ENCODE data around the gene TESMIN.

Gene TESMIN

GRCh38 chr11:68759991-68760390 is 8.7 kb upstream of the TESMIN start:
- no peak for DNase-seq

DNA sequence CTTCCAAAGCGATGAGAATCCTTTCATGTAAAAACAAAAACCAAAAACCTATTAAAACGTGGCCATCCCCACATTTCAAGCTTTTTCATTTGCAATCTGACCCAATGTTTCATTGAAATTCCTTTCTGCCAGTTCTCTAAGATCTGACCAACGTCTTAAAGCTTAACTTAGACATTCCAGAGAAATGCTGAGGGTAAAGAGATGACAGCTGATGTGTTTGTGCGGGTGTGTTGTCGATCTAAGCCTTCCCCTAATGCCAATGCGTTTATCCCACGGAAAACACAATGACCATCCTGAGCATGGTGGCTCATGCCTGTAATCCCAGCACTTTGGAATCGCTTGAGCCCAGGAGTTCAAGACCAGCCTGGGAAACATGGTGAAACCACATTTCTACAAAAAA is 6.4 kb upstream of the TESMIN start:
- no peak for DNase-seq

DNA sequence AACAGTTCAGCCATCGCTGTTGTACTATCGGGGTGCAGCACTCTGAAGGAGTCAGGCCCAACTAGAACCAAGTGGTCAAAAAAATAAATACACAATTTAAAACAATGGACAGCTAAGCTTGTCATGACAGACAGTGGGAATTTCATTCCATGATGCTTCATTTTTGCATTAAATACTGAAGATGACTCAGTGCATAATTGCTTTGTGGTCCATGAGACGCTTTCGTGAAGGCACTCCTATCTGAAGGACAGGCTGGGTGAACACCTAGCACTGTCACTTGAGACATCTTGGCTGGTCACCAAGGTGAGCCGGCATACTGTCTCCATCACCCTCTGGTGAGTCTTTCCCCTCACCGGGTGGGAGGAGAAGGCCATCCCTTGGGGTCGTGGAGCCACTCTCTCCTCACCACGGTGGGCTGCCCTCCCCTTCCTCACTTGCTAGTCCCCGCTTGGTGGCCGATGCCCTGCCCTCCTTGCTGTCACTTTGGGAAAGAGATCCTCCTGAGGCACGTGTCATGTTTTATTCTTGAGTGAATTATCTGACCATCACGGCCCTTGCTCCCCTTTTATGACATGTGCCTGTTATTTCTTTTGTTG is 4.9 kb upstream of the TESMIN start:
- DNase-seq = no peak

- DNase-seq = no peak
Observed at GRCh38 chr11:68753300-68753699, 2.0 kb upstream of the TESMIN start.

GRCh38 chr11:68751004-68751325 is 355 bp downstream of the TESMIN start:
- no peak for DNase-seq

DNA sequence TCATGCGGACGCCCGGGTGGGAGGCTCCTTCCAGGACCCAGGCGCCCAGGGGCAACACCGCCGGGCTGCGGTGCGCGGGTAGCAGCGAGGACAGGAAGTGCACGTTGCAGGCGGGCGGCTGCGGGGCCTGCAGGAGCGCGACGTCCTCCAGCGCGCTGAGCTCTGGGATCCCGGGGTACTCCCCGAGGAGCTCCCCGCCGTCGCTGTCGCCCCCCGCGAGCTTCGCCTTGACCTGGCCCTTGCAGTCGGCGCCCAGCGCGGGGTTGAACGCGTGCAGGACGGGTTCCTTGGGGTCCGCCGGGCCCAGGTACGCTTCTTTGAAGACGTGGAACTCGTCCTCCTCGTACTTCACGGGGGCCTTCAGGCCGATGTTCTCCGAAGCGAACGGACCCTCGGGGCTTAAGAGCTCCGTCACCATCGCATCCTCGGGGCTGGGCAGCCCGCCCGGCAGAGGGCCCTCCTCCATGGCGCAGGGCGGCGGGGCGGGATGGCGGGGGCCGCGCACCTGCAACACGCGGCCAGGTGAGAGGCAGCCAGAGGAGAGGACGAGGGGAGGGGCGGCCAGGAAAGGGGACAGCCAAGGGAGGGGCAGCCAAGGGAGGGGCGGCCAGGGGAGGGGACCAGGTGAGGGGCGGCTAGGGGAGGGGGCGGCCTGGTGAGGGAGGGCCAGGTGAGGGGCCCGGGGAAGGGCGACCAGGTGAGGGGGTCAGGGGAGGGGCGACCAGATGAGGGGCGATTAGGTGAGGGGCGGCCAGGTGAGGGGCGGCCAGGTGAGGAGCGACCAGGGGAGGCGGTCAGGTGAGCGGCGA is 921 bp downstream of the TESMIN start:
- no peak for DNase-seq

DNA sequence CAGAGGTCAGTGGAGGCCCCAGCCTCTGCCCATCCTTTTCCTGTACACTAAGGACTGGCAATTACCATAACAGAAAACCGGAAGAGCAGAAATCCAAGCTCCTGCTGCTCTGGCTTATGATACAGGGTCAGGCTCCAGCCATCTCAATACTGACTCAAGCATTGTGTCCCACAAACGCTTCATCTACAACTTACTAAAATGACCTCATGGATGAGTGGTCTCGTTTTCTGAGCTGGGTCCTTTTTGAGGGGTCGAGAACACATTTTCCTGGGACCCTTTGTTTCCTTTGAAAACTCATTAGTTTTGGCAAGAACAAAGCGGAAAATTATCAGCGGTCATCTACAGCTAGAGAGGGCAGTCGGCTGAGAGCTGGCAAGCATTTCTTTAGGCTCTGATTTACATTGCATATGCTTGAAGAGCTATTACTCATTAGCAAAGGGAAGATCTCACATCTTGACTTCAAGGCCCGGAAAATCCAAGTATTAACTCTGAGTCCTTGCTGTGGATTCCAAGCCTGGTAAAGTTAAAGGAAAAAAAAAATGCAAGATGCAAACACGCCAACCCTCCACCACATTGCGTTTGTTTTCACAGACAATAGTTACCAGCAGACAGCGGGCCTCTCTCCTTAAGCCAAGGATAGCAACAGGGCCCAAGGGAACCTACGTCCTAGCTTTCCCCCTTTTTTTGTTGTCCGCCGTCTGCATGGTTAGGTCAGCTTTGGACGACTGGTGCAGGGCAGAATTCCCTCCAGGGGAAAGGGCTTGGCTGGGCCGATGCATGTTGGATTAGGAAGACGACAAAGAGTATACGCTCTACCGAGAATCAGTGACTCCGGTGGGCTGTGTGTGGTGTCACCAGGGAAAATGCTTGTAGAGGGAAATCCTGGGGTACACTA is 1.8 kb downstream of the TESMIN start:
- no peak for DNase-seq

- no peak for DNase-seq
Observed at GRCh38 chr11:68748061-68748460, 3.3 kb downstream of the TESMIN start.

DNA sequence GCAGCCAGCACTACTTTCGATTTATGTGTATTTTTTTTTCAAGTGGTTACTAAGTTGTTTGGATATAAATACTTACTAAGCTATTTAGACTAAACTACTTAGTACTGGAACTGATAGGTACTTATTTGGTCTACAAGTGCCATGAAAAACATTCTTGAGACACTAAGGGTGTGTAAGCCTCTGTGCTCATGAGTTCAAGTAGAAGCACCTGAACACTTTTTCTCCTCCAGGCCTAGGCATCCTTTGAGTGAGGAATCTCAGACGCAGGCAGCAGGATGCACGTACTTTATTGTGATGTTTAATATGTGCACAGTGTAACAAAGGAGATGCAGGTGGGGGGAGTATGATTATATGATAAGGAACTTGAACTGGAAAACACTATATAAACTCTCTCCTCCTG is 7.8 kb downstream of the TESMIN start:
- DNase-seq = no peak

- DNase-seq = no peak
Observed at GRCh38 chr11:68741463-68741862, 9.9 kb downstream of the TESMIN start.

DNA sequence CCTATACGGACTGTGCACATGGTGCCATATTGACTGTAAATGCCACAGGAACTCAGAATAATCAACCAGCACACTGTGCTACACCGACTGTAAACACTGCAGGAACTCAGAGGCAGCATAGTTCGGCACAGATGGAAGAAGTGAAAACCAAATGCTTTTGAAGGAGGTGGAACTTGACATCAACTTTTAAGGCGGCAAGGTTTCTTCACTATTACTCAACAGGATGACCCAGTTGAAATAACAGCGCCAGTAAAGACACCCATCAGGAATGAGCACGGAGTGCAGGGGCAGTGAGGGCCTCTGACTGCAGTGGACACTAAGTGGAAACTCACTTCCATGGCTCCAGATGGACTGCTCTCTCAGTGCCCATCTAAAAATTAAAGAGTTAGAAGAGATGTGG is 15.7 kb downstream of the TESMIN start:
- DNase-seq = no peak

DNA sequence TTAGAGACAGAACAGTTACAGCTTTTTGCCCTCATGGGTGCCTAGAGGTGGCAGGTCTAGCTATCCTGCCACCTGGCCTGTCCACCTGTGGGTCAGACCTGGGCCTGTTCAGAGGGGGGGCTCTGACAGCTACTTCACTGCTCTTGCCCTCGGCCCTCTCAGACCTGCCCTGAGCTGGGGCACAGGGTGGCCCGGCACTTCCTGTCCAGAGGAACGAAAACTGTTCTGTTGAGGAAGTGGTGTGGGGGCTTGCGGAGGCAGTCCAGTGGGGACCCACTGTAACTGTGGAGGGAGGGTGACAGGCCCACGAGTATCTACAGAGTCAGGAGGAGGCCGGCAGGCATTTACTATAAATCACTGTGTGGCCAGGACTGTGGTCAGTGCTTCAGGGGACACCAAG is 16.2 kb downstream of the TESMIN start:
- DNase-seq = no peak

GRCh38 chr11:68734111-68734510 is 17.2 kb downstream of the TESMIN start:
- DNase-seq = no peak

DNA sequence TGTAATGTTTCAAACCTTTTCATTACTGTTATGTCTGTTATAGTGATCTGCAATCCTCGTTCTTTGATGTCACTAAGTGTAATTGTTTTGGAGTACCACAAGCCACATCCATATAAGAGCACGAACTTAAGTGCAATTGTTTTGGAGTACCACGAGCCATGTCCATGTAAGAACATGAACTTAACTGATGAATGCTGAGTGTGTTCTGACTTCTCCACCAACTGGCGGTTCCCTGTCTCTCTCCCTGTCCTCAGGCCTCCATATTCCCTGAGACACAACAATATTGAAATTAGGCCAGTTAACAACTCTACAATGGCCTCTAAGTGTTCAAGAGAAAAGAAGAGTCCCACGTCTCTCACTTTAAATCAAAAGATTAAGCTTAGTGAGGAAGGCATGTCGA is 23.5 kb downstream of the TESMIN start:
- no peak for DNase-seq

GRCh38 chr11:68724293-68724692 is 27.0 kb downstream of the TESMIN start:
- DNase-seq = no peak

GRCh38 chr11:68722143-68722542 is 29.2 kb downstream of the TESMIN start:
- no peak for DNase-seq

GRCh38 chr11:68721075-68721474 is 30.2 kb downstream of the TESMIN start:
- DNase-seq = no peak

- DNase-seq = no peak
Observed at GRCh38 chr11:68715456-68716122, 35.7 kb downstream of the TESMIN start.

- no peak for DNase-seq
Observed at GRCh38 chr11:68714060-68714856, 37.1 kb downstream of the TESMIN start.

DNA sequence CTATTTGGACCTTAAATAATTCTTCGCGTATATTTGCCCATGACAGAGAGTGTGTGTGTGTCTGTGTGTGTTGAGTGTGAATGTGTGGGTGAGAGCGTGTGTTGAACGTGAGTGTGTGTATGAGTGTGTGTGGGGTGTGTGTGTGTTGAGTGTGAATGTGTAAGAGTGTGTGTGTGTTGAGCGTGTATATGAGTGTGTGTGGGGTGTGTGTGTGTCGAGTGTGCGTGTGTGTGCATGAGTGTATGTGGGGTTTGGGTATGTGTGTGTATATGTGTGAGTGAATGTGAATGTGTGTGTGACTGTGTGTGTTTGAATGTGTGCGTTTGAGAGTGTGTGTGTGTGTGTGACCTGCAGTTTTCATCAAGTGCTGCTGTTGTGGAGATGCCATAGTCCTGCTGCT is 40.2 kb downstream of the TESMIN start:
- DNase-seq = no peak

GRCh38 chr11:68710409-68710808 is 40.9 kb downstream of the TESMIN start:
- no peak for DNase-seq

GRCh38 chr11:68709062-68709461 is 42.3 kb downstream of the TESMIN start:
- no peak for DNase-seq
